Measurements from ENCODE around the gene CEP95.
A peak's percentile ranks its signal among the peaks of the same experiment; 100 is the strongest.

The CEP95 gene

GRCh38 chr17:64503821-64504768 lies 2.7 kb upstream of the CEP95 start:
- Histone ChIP-seq H4K20me1 (ENCODE audit: insufficient read depth) (peaks cover 67% of the 10 kb centered on the region), H2AFZ (ENCODE audit: low read depth) (no peak overlapping the region), H3K36me3 (ENCODE audit: insufficient read depth) (peaks cover 60% of the 10 kb centered on the region), H3K4me1 (ENCODE audit: low read depth, poor library complexity, severe bottlenecking) (peaks cover 69% of the 10 kb centered on the region), H3K4me2 (peak overlapping the region; percentile 55), H3K27ac (peak overlapping the region; percentile 99; the same call in 1 of the 2 replicates), H3K4me3 (IDR thresholded peaks at IDR 0.05; ENCODE audit: insufficient read depth, low read depth, low read length) (no peak overlapping the region), H3K9ac (peak overlapping the region; percentile 100; the same call in 1 of the 2 replicates), H3K27me3 (ENCODE audit: insufficient read depth, low read depth) (no peaks in the 10 kb centered on the region), H3K79me2 (ENCODE audit: insufficient read depth, low read depth) (peaks cover 88% of the 10 kb centered on the region)
- TF ChIP-seq CTCF (conservative IDR thresholded peaks at IDR 0.05; ENCODE audit: low read depth, low read length): no peak

GRCh38 chr17:64504769-64505339 lies 1.9 kb upstream of the CEP95 start:
- Histone ChIP-seq H3K4me1 (ENCODE audit: low read depth, poor library complexity, severe bottlenecking) (peaks cover 62% of the 10 kb centered on the region), H3K9ac (peak overlapping the region; percentile 100), H3K27me3 (ENCODE audit: insufficient read depth, low read depth) (no peaks in the 10 kb centered on the region), H3K4me2 (peak overlapping the region; percentile 55), H3K27ac (peak overlapping the region; percentile 99), H3K36me3 (ENCODE audit: insufficient read depth) (peaks cover 53% of the 10 kb centered on the region), H3K4me3 (IDR thresholded peaks at IDR 0.05; ENCODE audit: insufficient read depth, low read depth, low read length) (no peak overlapping the region), H2AFZ (ENCODE audit: low read depth) (no peak overlapping the region), H4K20me1 (ENCODE audit: insufficient read depth) (peaks cover 62% of the 10 kb centered on the region), H3K79me2 (ENCODE audit: insufficient read depth, low read depth) (peaks cover 88% of the 10 kb centered on the region)
- TF ChIP-seq CTCF (conservative IDR thresholded peaks at IDR 0.05; ENCODE audit: low read depth, low read length): no peak

- no peak for TF ChIP-seq CTCF (conservative IDR thresholded peaks at IDR 0.05; ENCODE audit: low read depth, low read length)
- peaks cover 55% of the 10 kb centered on the region for H3K4me1 ChIP-seq (ENCODE audit: low read depth, poor library complexity, severe bottlenecking)
- no peak overlapping the region for H2AFZ ChIP-seq (ENCODE audit: low read depth)
- peaks cover 82% of the 10 kb centered on the region for H3K79me2 ChIP-seq (ENCODE audit: insufficient read depth, low read depth)
- H4K20me1 ChIP-seq (ENCODE audit: insufficient read depth): peaks cover 55% of the 10 kb centered on the region
- peak overlapping the region; percentile 99 for H3K27ac ChIP-seq
- H3K27me3 ChIP-seq (ENCODE audit: insufficient read depth, low read depth): no peaks in the 10 kb centered on the region
- peak overlapping the region; percentile 55 for H3K4me2 ChIP-seq
- H3K9ac ChIP-seq: peak overlapping the region; percentile 100
- H3K36me3 ChIP-seq (ENCODE audit: insufficient read depth): peaks cover 46% of the 10 kb centered on the region
- no peak overlapping the region for H3K4me3 ChIP-seq (IDR thresholded peaks at IDR 0.05; ENCODE audit: insufficient read depth, low read depth, low read length)
Measured at GRCh38 chr17:64505340-64506200, 1.2 kb upstream of the CEP95 start.

- H3K4me3 ChIP-seq (IDR thresholded peaks at IDR 0.05; ENCODE audit: insufficient read depth, low read depth, low read length): no peak within 1 kb of the TSS
- no peaks in the 10 kb centered on the region for H3K27me3 ChIP-seq (ENCODE audit: insufficient read depth, low read depth)
- no peak for TF ChIP-seq CTCF (conservative IDR thresholded peaks at IDR 0.05; ENCODE audit: low read depth, low read length)
- peak within 1 kb of the TSS; percentile 91 for H3K4me2 ChIP-seq
- peaks cover 75% of the 10 kb centered on the region for H3K79me2 ChIP-seq (ENCODE audit: insufficient read depth, low read depth)
- H3K36me3 ChIP-seq (ENCODE audit: insufficient read depth): peaks cover 39% of the 10 kb centered on the region
- H3K4me1 ChIP-seq (ENCODE audit: low read depth, poor library complexity, severe bottlenecking): peaks cover 48% of the 10 kb centered on the region
- H4K20me1 ChIP-seq (ENCODE audit: insufficient read depth): peaks cover 49% of the 10 kb centered on the region
- peak within 1 kb of the TSS; percentile 99 for H3K27ac ChIP-seq
- H2AFZ ChIP-seq (ENCODE audit: low read depth): peak within 1 kb of the TSS; percentile 72
- peak within 1 kb of the TSS; percentile 100 for H3K9ac ChIP-seq
Measured at GRCh38 chr17:64506201-64506575, 589 bp upstream of the CEP95 start, which contains the start of gene DDX5. Gene DDX5, minus strand, starts transcription at chr17:64506289. Its CDS starts 170 bp downstream, at chr17:64506119.

All from KMS-11 (cell line).